ENCODE measurements around the gene DNAJC3. TPM values are rescaled to one million over a fixed set of nuclear protein-coding genes. Genes with fewer than 3 reads are reported as not detected.

The DNAJC3 gene
- total and polyA plus RNA-seq, 2 of the 8 experiments (the other 6 are each of a cell fraction or from before 2014, with no cell fraction given), result 4.3 to 24.1 TPM

DNA sequence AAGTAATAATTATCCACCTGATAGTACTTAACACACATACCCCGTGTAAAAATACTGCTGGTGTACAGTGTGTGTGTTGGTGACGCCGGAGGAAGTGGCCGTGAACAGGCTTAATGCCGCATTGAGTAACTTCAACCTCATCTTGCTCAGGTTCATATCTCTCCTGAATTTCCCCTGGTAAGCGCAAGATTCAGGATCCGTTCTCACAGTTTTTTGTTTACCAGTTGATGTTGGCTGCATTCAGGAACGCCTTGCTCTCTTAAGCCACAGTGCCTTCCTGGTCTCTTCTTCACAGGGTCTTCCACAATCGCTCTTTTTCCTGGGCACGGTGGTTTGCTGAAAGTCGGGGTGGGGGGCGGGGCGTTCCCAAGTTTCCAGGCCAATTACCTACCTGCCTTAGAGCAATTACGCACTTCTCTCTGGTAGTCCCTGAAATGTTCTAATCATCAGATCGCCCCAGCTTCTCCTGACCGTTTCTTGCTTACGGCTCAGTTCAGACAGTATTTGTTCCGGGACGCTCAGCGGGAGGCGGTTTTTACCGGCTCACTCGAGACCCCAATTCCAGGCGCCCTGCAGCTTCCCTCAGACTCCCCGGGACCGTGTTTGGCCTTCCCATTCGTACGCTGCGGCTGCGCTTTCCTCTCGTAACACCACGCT is 706 bp upstream of the DNAJC3 start (continued):
- TF ChIP-seq SUZ12 (IDR thresholded peaks at IDR 0.05; ENCODE audit: low read length) (no peak), HDAC2 (IDR thresholded peaks at IDR 0.05; ENCODE audit: borderline replicate concordance in 1 of 2, low read depth in 2 of 2, low read length in 2 of 2) (peak in 1 of 2 experiments; percentile 80; a peak in 2 of 4 replicates), TAF1 (IDR thresholded peaks at IDR 0.05; ENCODE audit: low read depth, low read length) (peak; percentile 63; the same call in 1 of the 2 replicates), TEAD4 (IDR thresholded peaks at IDR 0.05; ENCODE audit: low read depth, low read length) (no peak), POLR2A (IDR thresholded peaks at IDR 0.05; ENCODE audit: control extremely low read depth in 1 of 2, low read depth in 2 of 2, low read length in 2 of 2) (peak in 1 of 2 experiments; percentile 18; a peak in 1 of 3 replicates), TAF7 (optimal IDR thresholded peaks at IDR 0.05; ENCODE audit: borderline replicate concordance, low read depth, low read length) (peak; percentile 45), CHD1 (IDR thresholded peaks at IDR 0.05; ENCODE audit: low read depth, low read length) (no peak), SIX5 (IDR thresholded peaks at IDR 0.05; ENCODE audit: low read depth, low read length) (no peak), EP300 (IDR thresholded peaks at IDR 0.05; ENCODE audit: borderline replicate concordance in 1 of 2, low read depth in 2 of 2, low read length in 2 of 2) (no peak), POU5F1 (IDR thresholded peaks at IDR 0.05; ENCODE audit: low read depth, low read length) (no peak), CREB1 (IDR thresholded peaks at IDR 0.05) (no peak)
